HG03354 (cell line): ENCODE measurements around the gene TBCB.
"Not testable (repeated sequence)": the region's sequence is repeated elsewhere in the genome, so short reads cannot be mapped to it uniquely, and the experiment has no call there.

Experiments
- ATAC-seq: cut with Tn5 transposase; IDR thresholded peaks from one replicate; pipeline ENCODE4 v1.9.1; 2021; ENCODE audit warnings: mild to moderate bottlenecking; ENCODE audit not compliant: unreplicated experiment, poor library complexity, severe bottlenecking

TBCB gene

DNA sequence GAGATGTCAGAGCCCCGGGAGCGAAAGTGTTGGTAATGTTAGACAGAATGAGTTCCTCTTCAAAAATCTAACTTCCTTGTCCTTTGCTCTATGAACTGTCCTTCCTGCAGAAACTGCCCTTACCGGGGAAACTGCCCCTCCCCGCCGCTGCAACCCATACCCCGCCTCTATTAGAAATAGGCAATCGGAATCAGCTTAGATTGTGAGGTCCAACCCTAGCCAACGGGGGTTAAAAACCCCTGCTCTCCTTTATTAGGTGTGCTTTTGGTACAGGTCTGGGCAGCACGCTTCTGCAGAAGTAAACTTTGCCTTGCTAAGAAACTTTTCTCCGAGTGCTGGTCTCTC is 13.1 kb downstream of the TBCB start:
- ATAC-seq: peak; percentile 5

DNA sequence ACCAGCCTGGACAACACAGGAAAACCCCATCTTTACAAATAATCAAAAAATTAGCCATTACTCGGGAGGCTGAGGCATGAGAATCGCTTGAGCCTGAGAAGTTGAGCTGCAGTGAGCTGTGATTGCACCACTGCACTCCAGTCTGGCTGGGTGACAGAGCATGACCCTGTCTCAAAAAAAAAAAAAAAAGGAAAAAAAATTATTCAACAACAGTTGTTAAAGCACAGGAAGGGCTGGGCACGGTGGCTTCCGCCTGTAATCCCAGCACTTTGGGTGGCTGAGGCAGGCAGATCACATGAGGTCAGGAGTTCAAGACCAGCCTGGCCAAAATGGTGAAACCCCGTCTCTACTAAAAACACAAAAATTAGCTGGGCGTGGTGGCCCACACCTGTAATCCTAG is 16.0 kb downstream of the TBCB start:
- ATAC-seq: not testable (repeated sequence)

DNA sequence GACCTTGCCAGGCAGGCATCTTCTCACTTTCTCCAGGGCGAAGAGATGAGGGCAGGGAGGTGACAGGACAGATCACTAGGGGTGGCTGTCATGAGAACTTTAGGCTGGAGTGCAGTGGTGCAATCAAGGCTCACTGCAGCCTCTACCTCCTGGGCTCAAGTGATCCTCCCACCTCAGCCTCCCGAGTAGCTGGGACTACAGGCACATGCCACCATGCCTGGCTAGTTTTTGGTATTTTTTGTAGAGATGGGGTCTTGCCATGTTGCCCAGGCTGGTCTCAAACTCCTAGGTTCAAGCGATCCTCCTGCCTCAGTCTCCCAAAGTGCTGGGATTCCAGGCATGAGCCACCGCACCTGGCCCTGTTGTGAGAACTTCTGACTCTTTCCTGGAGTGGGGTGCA is 19.6 kb downstream of the TBCB start:
- not testable (repeated sequence) for ATAC-seq

DNA sequence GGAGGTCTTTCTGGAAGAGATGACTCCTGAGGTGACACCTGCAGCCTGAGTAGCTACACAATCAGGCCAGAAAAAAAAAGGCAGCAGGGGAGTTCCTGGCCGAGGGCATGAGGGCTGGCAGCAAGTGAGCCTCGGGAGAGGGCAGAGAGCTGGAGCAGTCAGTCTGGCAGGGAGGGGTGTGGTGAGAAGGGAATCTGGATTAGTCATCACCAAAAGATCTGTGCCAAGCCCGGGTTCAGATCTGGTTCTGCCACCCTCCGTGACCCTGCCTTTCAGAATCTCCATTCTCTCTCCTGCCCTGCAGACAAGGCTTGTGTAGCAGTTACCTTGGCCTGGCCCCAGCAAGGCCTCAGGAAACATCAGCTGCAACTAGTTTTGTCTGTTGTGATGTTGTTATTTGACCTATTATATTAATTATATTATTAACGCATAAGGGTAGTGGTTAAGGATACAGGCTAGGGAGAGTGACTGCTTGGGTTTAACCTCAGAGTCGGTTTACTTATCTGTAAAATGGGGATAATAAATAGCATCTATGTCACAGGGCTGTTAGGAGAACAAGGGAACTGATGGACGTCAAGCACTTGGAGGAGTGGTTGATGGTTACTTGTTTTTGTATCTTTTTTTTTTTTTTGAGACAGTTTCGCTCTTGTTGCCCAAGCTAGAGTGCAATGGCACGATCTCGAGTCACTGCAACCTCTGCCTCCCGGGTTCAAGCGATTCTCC is 21.9 kb downstream of the TBCB start:
- no peak for ATAC-seq

DNA sequence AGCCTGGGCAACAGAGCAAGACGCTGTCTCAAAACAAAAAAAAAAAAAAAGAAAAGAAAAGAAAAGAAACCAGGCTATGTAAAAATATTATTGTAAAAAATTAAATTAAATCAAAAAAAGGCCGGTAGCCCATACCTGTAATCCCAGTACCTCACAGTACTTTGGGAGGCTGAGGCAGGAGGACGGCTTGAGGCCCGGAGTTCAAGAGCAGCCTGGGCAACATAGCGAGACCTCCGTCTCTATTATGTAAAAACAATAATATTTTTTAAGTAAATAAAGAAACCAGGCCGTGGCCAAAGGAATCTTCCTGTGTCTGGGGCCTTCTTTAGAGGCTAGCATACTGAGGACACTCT is 23.8 kb downstream of the TBCB start:
- ATAC-seq: no peak

DNA sequence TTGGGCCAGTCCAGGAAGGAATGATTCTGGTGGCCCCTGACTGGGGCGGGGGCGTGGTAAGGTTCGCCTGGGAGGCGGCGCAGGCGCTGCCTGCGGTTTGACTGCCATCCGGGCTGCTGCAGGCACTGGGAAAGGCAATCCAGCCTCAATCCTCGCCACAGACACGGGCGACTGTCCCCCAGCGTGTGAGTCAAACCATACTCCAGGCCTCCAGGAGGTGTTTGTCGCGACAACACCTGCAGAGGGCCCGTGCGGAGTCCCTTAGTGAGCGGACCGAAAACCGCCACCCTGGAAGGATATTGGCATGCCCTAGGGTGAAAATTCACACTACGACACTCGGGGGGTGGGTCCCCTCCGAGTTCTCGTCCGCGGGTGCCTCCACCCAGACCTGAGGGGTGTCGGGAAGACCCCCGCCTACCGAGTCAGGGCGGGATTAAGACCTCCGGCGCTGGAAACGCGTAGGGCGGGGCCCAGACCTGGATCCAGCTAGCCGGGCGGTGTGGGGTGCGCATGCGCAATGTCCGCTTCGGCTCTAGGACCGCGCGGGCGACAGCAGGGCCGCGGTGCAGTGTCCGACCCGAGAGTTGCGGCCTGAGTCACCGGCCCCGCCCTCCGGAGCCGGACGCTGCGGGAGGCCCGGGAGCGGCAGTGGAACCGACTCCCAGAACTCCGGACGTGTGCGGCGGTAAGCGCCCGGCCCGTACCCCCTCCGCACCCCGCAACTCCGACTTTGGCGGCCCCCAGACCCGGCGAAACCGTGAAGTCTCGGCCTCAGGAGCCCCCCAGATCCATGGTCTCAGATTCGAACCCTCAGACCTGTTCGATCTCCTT is 24.4 kb downstream of the TBCB start, which contains the start of gene CAPNS1:
CAPNS1 (plus strand) TSS at position 594 of the 831 bp plus-strand sequence. CDS start 946 bp downstream, outside the sequence.
- peak; percentile 85 for ATAC-seq

DNA sequence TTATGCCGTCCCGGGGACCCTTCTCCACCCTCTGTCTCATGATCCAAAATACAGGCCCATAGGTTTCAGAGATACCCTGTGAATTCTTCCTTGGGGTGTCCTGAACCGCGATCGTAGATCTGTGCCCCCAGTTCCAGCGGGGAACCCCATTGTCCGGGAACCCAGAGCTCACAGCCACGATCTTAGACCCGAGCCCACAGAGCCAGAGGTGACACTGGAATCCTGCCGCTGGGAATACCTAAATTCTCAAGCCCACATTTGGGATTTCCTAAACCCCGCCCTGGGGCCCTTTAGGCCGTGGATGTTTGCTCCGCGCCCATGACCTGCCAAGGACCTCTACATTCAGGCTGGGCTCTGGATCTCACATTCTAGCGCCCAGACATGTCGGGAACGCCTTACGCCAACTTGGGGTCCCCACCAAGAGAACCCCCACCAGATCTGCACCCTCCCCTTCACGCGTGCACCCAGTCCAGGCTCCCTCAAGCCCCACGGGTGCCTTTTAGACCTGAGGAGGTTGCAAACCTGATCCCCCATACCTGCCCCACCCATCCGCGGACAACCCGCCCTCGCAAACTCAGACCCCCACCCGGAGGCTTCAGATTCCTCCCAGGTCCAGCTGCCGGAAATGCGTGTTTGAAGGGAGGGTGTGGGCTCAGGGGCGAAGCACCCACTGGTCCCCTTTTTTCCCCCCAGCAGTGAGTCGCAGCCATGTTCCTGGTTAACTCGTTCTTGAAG is 25.2 kb downstream of the TBCB start:
- ATAC-seq: peak; percentile 27

DNA sequence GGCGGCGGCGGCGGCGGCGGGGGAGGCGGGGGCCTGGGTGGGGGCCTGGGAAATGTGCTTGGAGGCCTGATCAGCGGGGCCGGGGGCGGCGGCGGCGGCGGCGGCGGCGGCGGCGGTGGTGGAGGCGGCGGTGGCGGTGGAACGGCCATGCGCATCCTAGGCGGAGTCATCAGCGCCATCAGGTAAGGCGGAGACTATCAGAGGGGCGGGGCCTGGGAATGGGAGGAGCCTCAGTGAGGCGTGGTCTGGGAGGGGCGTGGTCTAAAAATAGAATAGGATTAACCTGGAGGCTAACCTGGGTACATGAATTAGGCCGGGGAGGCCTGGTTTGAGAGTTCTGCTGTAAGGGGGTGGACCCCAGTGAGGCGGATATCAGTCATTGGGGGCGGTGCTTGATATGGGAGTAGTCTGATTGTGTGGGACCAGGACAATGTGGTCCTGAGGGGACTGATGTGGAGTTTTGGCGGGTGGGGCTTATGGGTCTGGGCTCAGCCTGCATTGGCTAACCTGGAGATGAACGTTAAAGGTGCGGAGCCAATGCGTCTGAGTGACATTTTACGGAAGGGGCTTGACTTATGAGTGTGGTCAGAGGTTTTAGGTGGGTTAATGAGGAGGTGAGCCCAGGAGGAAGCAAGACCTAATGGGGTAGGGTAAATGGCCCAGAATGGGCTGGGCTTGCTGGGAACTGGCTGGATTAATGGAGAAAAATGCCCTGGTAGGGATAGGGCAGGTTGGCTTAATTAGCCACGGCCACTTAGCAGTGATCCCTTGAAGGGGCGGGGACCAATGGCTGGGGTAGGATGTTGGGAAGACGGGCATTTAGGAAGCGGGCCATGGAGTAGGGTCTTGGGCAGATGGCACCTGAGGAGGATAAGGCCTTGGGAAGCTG is 26.0 kb downstream of the TBCB start:
- peak; percentile 56 for ATAC-seq

DNA sequence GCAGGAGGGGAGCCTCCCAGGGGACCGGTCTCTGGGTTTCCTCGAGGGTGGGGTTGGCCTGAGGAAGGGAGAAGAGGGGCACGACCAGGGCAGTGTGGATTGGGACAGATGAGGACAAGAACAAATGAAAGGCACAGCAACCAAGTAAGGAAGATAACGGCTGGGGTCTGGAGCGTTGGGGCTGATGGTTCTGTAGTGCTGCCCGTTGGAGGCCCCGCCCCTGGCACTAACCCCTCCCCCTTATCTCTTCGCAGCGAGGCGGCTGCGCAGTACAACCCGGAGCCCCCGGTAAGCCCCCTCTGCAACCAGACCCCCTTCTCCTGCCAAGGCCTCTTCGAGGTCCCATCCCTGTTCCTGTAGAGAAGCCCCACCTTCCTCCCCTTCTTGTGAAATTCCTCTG is 26.8 kb downstream of the TBCB start:
- no peak for ATAC-seq

DNA sequence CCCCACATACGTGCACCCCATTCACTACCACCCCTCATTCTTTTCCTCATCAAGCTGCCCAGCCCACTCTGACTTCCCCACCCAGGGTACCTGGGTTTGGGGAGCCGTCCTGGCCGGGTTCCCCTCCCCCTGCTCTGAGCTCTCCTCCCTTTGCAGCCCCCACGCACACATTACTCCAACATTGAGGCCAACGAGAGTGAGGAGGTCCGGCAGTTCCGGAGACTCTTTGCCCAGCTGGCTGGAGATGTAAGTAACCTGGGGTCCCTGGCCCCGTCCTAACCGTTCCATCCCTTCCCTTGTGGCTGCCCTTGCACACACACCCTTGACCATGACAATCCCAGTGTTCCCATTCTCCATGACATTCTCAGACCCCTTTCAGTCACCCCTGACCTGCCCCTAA is 27.2 kb downstream of the TBCB start:
- no peak for ATAC-seq

DNA sequence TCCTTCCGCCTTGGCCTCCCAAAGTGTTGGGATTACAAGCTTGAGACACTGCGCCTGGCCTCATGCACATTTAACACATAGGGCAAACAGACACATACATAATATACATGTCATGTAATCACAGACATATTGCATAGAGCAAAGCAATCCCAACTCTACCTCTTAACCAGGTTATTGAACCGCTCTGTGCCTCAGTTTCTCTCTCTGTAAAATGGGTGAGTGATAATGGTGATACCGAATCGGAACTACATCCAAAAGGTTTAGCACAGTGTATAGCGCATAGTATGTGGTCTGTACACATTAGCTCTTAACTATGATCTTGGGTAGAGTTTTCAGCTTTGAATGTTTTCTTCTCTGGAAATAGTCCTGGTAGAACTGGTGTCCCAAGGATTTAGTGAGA is 29.4 kb downstream of the TBCB start:
- ATAC-seq: no peak

DNA sequence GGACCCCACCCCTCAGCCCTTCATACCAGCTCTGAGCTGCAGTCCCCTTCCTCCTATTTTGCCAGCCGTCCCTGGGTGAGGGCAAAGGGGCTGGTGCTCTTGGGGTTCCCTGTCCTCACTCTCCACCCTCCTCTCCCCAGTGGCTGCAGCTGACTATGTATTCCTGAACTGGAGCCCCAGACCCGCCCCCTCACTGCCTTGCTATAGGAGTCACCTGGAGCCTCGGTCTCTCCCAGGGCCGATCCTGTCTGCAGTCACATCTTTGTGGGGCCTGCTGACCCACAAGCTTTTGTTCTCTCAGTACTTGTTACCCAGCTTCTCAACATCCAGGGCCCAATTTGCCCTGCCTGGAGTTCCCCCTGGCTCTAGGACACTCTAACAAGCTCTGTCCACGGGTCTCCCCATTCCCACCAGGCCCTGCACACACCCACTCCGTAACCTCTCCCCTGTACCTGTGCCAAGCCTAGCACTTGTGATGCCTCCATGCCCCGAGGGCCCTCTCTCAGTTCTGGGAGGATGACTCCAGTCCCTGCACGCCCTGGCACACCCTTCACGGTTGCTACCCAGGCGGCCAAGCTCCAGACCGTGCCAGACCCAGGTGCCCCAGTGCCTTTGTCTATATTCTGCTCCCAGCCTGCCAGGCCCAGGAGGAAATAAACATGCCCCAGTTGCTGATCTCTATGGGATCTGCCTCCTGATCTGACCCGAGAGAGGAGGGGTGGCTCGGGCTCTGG is 34.6 kb downstream of the TBCB start:
- no peak for ATAC-seq

DNA sequence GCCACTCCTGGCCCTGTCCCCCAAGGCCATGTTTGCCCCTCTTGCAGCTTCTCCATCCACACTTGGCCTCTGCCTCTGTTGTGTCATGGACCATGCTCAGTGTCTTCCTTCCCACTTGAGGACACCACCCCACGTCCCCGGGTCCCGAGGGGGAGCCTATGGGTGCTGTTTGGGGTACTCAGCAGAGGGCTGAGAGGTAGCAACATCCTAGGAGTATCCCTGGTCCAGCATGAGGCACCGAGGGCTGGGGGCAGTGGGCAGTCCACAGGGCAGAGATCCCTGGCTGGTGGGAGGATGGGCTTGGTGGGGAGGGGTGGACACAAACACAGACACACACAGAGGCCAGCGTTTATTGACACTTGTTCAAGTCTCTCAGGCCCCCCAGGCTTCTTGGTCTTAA is 35.3 kb downstream of the TBCB start:
- ATAC-seq: no peak

DNA sequence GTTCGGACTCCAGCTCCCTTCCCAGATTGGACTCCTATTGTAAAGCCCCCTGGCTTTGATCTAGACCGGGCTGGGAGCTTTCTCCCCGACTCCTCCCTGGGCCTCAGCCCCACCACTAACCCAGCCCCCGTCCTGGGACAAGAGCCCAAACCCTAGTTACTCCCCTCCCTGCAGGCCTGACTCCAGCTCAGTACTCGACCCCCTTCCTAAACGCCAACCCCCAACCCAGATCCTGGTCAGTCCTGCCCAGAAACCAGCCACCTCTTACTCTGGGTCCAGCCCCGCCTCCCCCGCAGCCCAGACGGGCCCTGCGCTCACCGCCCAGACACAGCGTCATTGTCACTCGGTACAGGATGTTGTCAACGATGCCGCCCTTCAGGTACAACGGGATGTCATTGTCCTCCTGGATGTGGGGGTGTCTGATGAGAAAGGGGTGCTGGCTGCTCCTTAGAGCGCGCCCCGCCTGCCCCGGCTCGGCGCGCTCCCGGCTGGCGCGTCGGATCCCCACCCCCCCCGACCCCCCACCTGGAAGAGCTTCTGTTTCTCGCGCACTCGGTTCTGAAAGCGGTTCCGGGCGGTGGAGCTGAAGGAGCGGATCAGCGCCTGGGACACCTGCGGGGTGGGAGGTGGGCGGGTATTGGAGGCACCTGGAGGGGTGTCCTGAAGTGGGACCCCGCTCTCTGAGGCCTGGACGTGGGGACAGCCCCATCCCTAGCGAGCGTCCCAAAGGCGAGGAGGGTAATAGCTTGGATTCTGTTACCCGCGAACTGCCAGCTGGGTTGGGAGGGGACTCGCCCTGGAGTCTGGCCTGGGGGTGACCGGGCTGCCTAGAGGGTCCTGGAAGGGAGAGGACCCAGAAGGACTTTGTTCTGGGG is 36.1 kb downstream of the TBCB start:
- no peak for ATAC-seq

DNA sequence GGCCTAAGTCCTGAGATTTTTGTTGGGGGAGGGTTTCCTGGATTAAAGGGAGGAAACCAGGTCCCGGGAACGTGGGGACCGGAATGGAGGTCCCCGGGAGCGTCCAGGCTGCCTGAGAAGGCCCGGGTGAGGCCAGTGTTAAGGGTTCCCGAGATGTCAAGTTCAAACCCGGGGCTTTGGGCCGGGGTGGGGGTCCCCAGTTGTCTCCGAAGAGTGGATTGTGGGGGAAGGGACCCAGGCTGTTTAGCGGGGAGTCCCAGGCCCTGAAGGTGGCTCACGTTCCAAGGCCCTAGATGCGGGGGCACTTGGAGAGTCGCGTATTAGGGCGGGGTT is 36.7 kb downstream of the TBCB start:
- ATAC-seq: no peak

DNA sequence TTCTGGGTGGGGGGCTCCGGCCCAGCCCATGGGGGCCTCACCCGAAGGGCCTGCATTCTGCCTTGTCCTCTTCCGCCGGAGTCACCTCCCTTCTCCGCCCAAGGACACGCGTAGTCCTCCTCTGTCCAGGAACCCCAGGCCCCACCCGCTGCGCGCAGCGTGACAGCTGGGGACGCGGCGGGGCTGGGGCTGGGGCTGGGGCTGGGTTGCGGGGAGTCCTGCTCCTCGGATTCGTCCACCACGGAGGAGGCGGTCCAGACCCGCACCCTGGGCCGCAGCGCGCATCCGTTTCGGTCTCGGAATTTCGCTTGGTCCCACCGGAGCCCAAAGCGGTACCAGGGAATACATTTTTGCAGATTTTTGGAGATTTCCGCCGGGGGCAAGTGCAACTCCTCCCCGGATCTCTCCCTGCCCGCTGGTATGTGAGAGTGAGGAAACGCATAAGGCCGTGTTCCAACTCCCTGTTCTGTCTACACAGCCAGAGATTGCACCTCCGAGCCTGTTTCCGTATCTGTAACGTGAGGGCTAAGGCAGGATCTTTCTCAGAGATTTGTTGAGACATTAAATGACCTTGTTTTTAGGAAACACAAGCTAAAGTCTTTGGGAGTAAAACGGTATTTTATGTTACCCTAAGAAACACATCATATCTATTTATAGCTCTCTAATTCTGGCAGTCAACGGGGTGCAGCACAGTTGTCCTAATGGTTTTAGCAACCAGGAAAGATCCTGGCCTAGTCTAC is 37.3 kb downstream of the TBCB start, which contains the start of gene COX7A1:
COX7A1 (minus strand) TSS at position 96 of the 740 bp plus-strand sequence; CDS start at position 56, 40 bp downstream.
- no peak for ATAC-seq

DNA sequence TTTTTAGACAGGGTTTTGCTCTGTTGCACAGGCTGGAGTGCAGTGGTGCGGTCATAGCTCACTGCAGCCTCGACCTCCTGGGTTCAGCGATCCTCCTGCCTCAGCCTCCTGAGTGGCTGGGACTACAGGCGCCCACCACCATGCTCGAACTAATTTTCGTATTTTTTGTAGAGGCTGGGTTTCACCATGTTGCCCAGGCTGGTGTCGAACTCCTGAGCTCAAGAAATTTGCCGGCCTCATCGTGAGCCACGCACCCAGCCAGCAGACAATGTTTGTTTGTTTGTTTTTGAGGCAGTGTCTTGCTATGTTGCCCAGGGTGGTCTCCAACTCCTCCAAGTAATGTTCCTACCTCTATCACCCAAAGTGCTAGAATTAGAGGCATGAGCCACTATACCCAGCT is 37.9 kb downstream of the TBCB start:
- no peak for ATAC-seq
